Measurements from ENCODE around the gene PAPPA2. TPM values are rescaled to one million over a fixed set of nuclear protein-coding genes. Genes with fewer than 3 reads are reported as not detected.

The PAPPA2 gene
- total and polyA plus RNA-seq, 7 donors = under 0.01 to 3.9 (median 1.2) TPM; not detected in 1

DNA sequence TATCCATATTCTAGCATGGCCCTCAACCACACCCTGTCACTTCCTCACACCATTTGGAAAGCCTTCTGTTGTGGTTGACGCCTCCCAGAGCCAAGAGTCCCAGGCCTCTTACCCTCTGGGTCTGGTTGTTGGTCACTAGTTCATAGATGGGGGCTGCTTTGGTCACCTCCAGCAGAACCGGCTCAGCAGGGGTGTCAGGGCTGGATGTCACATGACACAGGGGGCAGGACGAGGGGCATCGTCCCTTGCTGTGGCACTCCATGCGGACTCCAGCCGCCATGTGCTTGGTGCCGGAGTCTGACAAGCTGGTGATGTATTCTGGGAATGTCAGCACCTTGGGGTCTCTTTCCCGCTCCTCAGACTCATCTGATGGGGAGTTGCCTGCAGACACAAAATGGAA, 431.5 kb downstream of the PAPPA2 start:
- H3K9me3 ChIP-seq = no peaks in the 10 kb centered on the region
- H3K27me3 ChIP-seq = peaks cover 0 to 6% (median 0%) of the 10 kb centered on the region in 3 donors
- TF ChIP-seq POLR2AphosphoS5 (IDR thresholded peaks at IDR 0.05) (no peak), POLR2A (IDR thresholded peaks at IDR 0.05) (no peak), EP300 (IDR thresholded peaks at IDR 0.05) (no peak)
- TF ChIP-seq, protein P1, sequence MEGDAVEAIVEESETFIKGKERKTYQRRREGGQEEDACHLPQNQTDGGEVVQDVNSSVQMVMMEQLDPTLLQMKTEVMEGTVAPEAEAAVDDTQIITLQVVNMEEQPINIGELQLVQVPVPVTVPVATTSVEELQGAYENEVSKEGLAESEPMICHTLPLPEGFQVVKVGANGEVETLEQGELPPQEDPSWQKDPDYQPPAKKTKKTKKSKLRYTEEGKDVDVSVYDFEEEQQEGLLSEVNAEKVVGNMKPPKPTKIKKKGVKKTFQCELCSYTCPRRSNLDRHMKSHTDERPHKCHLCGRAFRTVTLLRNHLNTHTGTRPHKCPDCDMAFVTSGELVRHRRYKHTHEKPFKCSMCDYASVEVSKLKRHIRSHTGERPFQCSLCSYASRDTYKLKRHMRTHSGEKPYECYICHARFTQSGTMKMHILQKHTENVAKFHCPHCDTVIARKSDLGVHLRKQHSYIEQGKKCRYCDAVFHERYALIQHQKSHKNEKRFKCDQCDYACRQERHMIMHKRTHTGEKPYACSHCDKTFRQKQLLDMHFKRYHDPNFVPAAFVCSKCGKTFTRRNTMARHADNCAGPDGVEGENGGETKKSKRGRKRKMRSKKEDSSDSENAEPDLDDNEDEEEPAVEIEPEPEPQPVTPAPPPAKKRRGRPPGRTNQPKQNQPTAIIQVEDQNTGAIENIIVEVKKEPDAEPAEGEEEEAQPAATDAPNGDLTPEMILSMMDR (IDR thresholded peaks at IDR 0.05) = no peak
- H3K27ac ChIP-seq = no peak overlapping the region
- DNase-seq = no peak
- H3K4me3 ChIP-seq = no peak overlapping the region
- 91 to 92% methylated on average over 8 of the region's 8 CpGs for WGBS, 2 donors
- H3K36me3 ChIP-seq = no peaks in the 10 kb centered on the region
- intact Hi-C loops (cut with DNase I) = no loop called here
- H3K4me1 ChIP-seq = peaks cover 0 to 7% (median 5%) of the 10 kb centered on the region in 4 donors

Measured in sigmoid colon (tissue), 7 donors.